Neuronal stem cell (in vitro differentiated cells): Measurements from ENCODE around the gene CCR9.

Experiments
- DNase-seq: peaks from one replicate; pipeline ENCODE4 v3.0.0-alpha.2; 2013; ENCODE audit warnings: low spot score
- H2AFZ ChIP-seq: one replicate; pipeline ENCODE4 v1.6.1; 2013; ENCODE audit warnings: mild to moderate bottlenecking, low read length, inconsistent platforms
- H2AK5ac ChIP-seq: 2 replicates; pipeline ENCODE4 v1.6.1; 2013; ENCODE audit warnings: low read depth, mild to moderate bottlenecking, inconsistent platforms, low read length, moderate library complexity, mixed read lengths
- H2BK120ac ChIP-seq: 2 replicates; pipeline ENCODE4 v1.6.1; 2013; ENCODE audit warnings: low read depth, mild to moderate bottlenecking, inconsistent platforms, low read length, moderate library complexity, mixed read lengths
- H2BK12ac ChIP-seq: one replicate; pipeline ENCODE4 v1.6.1; 2013; ENCODE audit warnings: low read length, inconsistent platforms
- H2BK15ac ChIP-seq: 2 replicates; pipeline ENCODE4 v1.6.1; 2013; ENCODE audit warnings: mild to moderate bottlenecking, low read length, inconsistent platforms, mixed read lengths
- H2BK5ac ChIP-seq: one replicate; pipeline ENCODE4 v1.6.1; 2013; ENCODE audit warnings: inconsistent platforms, mild to moderate bottlenecking, low read length, moderate library complexity
- H3K14ac ChIP-seq: one replicate; pipeline ENCODE4 v1.6.1; 2013; ENCODE audit warnings: low read length, inconsistent platforms
- H3K18ac ChIP-seq: 2 replicates; pipeline ENCODE4 v1.6.1; 2013; ENCODE audit warnings: low read length, inconsistent platforms
- H3K23ac ChIP-seq: 2 replicates; pipeline ENCODE4 v1.6.1; 2013; ENCODE audit warnings: low read depth, mild to moderate bottlenecking, mixed read lengths, low read length, inconsistent platforms; ENCODE audit not compliant: poor library complexity
- H3K27ac ChIP-seq: replicated peaks from 3 replicates; pipeline ENCODE4 v1.5.1; 2013; ENCODE audit warnings: low read length, inconsistent platforms
- H3K27me3 ChIP-seq, 3 experiments: 2 replicates each; pipeline ENCODE4 v1.6.1; 2013; ENCODE audit warnings: low read length in 3 of 3, mild to moderate bottlenecking in 2 of 3, inconsistent platforms in 1 of 3, low read depth in 1 of 3, mixed read lengths in 1 of 3, moderate library complexity in 1 of 3; ENCODE audit not compliant: control insufficient read depth in 3 of 3, insufficient read depth in 3 of 3
- H3K36me3 ChIP-seq, 2 donors: replicated peaks in 1 of 2; 2 replicates each; pipeline ENCODE4 v1.6.1; 2013; ENCODE audit warnings: low read length in 2 of 2; ENCODE audit not compliant: control insufficient read depth in 2 of 2, insufficient read depth in 2 of 2
- H3K4ac ChIP-seq: 2 replicates; pipeline ENCODE4 v1.6.1; 2013; ENCODE audit warnings: inconsistent platforms, mild to moderate bottlenecking, low read length, moderate library complexity
- H3K4me1 ChIP-seq, 2 donors: 1 replicate in 1 of 2; 2 replicates in 1 of 2; pipeline ENCODE4 v1.6.1; 2013; ENCODE audit warnings: low read length in 2 of 2, low read depth in 1 of 2; ENCODE audit not compliant: control insufficient read depth in 2 of 2, insufficient read depth in 1 of 2
- H3K4me2 ChIP-seq: one replicate; pipeline ENCODE4 v1.6.1; 2013; ENCODE audit warnings: mild to moderate bottlenecking, low read length, inconsistent platforms; ENCODE audit not compliant: insufficient read depth, poor library complexity, severe bottlenecking
- H3K4me3 ChIP-seq, 2 donors: 2 replicates each; pipeline ENCODE4 v1.5.1; 2013; ENCODE audit warnings: low read length in 2 of 2, mild to moderate bottlenecking in 2 of 2, inconsistent platforms in 1 of 2, moderate library complexity in 1 of 2
- H3K79me1 ChIP-seq: one replicate; pipeline ENCODE4 v1.6.1; 2013; ENCODE audit warnings: low read depth, mild to moderate bottlenecking, inconsistent platforms, low read length, moderate library complexity
- H3K9ac ChIP-seq: one replicate; pipeline ENCODE4 v1.6.1; 2013; ENCODE audit warnings: mild to moderate bottlenecking, low read depth, low read length, inconsistent platforms; ENCODE audit not compliant: poor library complexity
- H3K9me3 ChIP-seq, 2 donors: replicated peaks in 1 of 2; 2 replicates each; pipeline versions ENCODE3 to v1.6.1; 2013; ENCODE audit warnings: low read length in 2 of 2, mild to moderate bottlenecking in 2 of 2, inconsistent platforms in 1 of 2, low read depth in 1 of 2, mixed read lengths in 1 of 2, moderate library complexity in 1 of 2; ENCODE audit not compliant: control insufficient read depth in 2 of 2, insufficient read depth in 1 of 2
- H4K8ac ChIP-seq: one replicate; pipeline ENCODE4 v1.6.1; 2013; ENCODE audit warnings: low read depth, mild to moderate bottlenecking, inconsistent platforms, low read length, moderate library complexity
- H4K91ac ChIP-seq: one replicate; pipeline ENCODE4 v1.6.1; 2013; ENCODE audit warnings: low read length, low read depth, mild to moderate bottlenecking, inconsistent platforms; ENCODE audit not compliant: poor library complexity
- WGBS, 2 donors: extraction: QIAGEN DNeasy Blood & Tissue Kit; methylation state at CpG; one replicate each; pipeline ENCODE4 v1.1.7; 2013; ENCODE audit warnings: missing lambda C conversion rate in 2 of 2, mixed read lengths in 1 of 2; ENCODE audit not compliant: insufficient read length in 2 of 2, insufficient replicate concordance in 1 of 2; ENCODE audit errors: extremely low coverage in 2 of 2; 5-methylcytosine and 5-hydroxymethylcytosine counted together

The CCR9 gene

GRCh38 chr3:45887285-45887684, 942 bp downstream of the CCR9 start:
- Histone ChIP-seq H3K4me1 (no peaks in the 10 kb centered on the region), H3K36me3 (no peaks in the 10 kb centered on the region), H2BK12ac (no peak overlapping the region), H3K9me3 (no peaks in the 10 kb centered on the region), H3K4me3 (no peak overlapping the region), H3K14ac (no peak overlapping the region), H3K23ac (no peak overlapping the region), H2AK5ac (no peak overlapping the region), H3K27ac (no peak overlapping the region), H2BK5ac (no peak overlapping the region), H2BK120ac (no peak overlapping the region), H4K8ac (no peak overlapping the region), H3K79me1 (no peaks in the 10 kb centered on the region), H3K4me2 (no peak overlapping the region), H3K4ac (no peak overlapping the region), H3K9ac (no peak overlapping the region), H3K27me3 (peaks cover 0 to 23% (median 0%) of the 10 kb centered on the region in 3 experiments), H4K91ac (no peak overlapping the region), H2AFZ (no peak overlapping the region), H3K18ac (no peak overlapping the region), H2BK15ac (no peak overlapping the region)
- no CpG with 5 or more reads among the region's 4 CpGs for WGBS, 2 donors
- no peak for DNase-seq

DNA sequence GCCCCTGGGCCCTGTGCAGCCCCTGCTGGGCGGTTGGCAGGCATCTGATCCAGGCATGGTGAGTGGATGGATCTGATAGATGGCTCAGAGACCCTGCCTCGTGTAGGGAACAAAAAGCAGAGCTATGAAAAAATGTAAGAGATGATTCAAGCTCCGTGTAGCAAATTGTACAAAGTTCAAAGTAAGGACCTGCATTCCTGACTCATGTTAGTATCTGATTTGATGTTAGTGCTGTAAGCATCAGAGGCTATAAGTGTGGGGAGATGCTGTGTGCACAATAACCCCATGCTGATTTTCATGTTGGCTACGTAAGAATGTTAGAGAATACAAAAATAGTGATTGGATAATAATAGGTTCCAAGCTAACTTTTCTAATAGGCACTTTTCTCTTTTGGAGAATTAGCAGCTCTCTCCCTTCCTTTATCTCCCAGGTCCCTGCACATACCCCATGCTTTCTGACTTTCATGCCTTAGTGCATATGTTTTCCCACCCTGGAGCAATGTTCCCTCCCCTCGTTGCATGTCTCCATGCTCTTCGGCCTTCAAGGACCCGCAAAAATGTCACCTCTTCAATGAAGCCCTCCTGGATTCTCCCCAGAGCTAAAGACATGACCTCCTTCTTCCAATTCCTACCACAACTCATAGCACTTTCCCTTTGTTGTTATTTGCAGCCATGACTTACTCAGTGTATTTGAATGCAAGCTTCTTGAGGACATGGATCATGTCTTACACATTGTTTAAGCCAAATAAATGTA, 1.6 kb downstream of the CCR9 start:
- WGBS, 2 donors, result no CpG with 5 or more reads among the region's 7 CpGs
- Histone ChIP-seq H3K9ac (no peak overlapping the region), H3K4me1 (no peaks in the 10 kb centered on the region), H3K14ac (no peak overlapping the region), H3K23ac (no peak overlapping the region), H2BK120ac (no peak overlapping the region), H3K36me3 (no peaks in the 10 kb centered on the region), H2BK5ac (no peak overlapping the region), H3K4me2 (no peak overlapping the region), H2AFZ (no peak overlapping the region), H3K4me3 (no peak overlapping the region), H2BK12ac (no peak overlapping the region), H4K91ac (no peak overlapping the region), H3K27ac (no peak overlapping the region), H2BK15ac (no peak overlapping the region), H3K27me3 (peaks cover 0 to 19% (median 0%) of the 10 kb centered on the region in 3 experiments), H3K9me3 (no peaks in the 10 kb centered on the region), H3K4ac (no peak overlapping the region), H2AK5ac (no peak overlapping the region), H4K8ac (no peak overlapping the region), H3K79me1 (no peaks in the 10 kb centered on the region), H3K18ac (no peak overlapping the region)
- no peak for DNase-seq

GRCh38 chr3:45889337-45889736, 3.0 kb downstream of the CCR9 start:
- Histone ChIP-seq H3K4me1 (no peaks in the 10 kb centered on the region), H3K27ac (no peak overlapping the region), H3K36me3 (no peaks in the 10 kb centered on the region), H3K4ac (no peak overlapping the region), H2BK12ac (no peak overlapping the region), H3K27me3 (peaks cover 0 to 8% (median 0%) of the 10 kb centered on the region in 3 experiments), H2BK5ac (no peak overlapping the region), H4K8ac (no peak overlapping the region), H3K4me3 (no peak overlapping the region), H3K14ac (no peak overlapping the region), H3K9me3 (no peaks in the 10 kb centered on the region), H3K23ac (no peak overlapping the region), H2AK5ac (no peak overlapping the region), H2BK15ac (no peak overlapping the region), H4K91ac (no peak overlapping the region), H3K79me1 (no peaks in the 10 kb centered on the region), H3K18ac (no peak overlapping the region), H2BK120ac (no peak overlapping the region), H2AFZ (no peak overlapping the region), H3K9ac (no peak overlapping the region), H3K4me2 (no peak overlapping the region)
- no CpG with 5 or more reads among the region's 4 CpGs for WGBS, 2 donors
- DNase-seq, result no peak

GRCh38 chr3:45890405-45890804, 4.1 kb downstream of the CCR9 start:
- Histone ChIP-seq H2BK5ac (no peak overlapping the region), H3K27me3 (no peaks in the 10 kb centered on the region), H3K23ac (no peak overlapping the region), H3K4me3 (no peak overlapping the region), H3K79me1 (no peaks in the 10 kb centered on the region), H2BK15ac (no peak overlapping the region), H2BK12ac (no peak overlapping the region), H3K4ac (no peak overlapping the region), H3K18ac (no peak overlapping the region), H3K14ac (no peak overlapping the region), H2AK5ac (no peak overlapping the region), H4K8ac (no peak overlapping the region), H3K9me3 (no peaks in the 10 kb centered on the region), H3K36me3 (no peaks in the 10 kb centered on the region), H4K91ac (no peak overlapping the region), H3K27ac (no peak overlapping the region), H3K4me1 (no peaks in the 10 kb centered on the region), H2AFZ (no peak overlapping the region), H2BK120ac (no peak overlapping the region), H3K4me2 (no peak overlapping the region), H3K9ac (no peak overlapping the region)
- no peak for DNase-seq
- no CpG with 5 or more reads among the region's 3 CpGs for WGBS, 2 donors
